GM12873 (cell line): ENCODE data around the gene SREK1IP1.

ENCODE experiments used
- CTCF ChIP-seq: IDR thresholded peaks from 2 replicates; pipeline ENCODE4 v1.5.1; 2012; ENCODE audit warnings: low read depth, mild to moderate bottlenecking, moderate library complexity, low read length, control low read depth; ENCODE audit not compliant: insufficient read depth; ENCODE audit errors: missing control alignments

SREK1IP1 gene

GRCh38 chr5:64765804-64766504 lies 2.5 kb downstream of the SREK1IP1 start:
- TF ChIP-seq CTCF: no peak

GRCh38 chr5:64763948-64764503 lies 4.5 kb downstream of the SREK1IP1 start:
- no peak for TF ChIP-seq CTCF

GRCh38 chr5:64759960-64760660 lies 8.4 kb downstream of the SREK1IP1 start:
- no peak for TF ChIP-seq CTCF

- TF ChIP-seq CTCF: no peak
These were observed 9.6 kb downstream of the SREK1IP1 start for GRCh38 chr5:64758901-64759300.

GRCh38 chr5:64754066-64754465 lies 14.4 kb downstream of the SREK1IP1 start:
- TF ChIP-seq CTCF: no peak

GRCh38 chr5:64749385-64749784 lies 19.1 kb downstream of the SREK1IP1 start:
- no peak for TF ChIP-seq CTCF

GRCh38 chr5:64746446-64746845 lies 22.0 kb downstream of the SREK1IP1 start:
- TF ChIP-seq CTCF: no peak
